ENCODE results near the gene ORM1. TPM values are rescaled to one million over a fixed set of nuclear protein-coding genes. Genes with fewer than 3 reads are reported as not detected.
"Not testable (repeated sequence)": the region's sequence is repeated elsewhere in the genome, so short reads cannot be mapped to it uniquely, and the experiment has no call there.

ORM1 gene
- total RNA-seq, 1 donor from 2014 or later: not detected

DNA sequence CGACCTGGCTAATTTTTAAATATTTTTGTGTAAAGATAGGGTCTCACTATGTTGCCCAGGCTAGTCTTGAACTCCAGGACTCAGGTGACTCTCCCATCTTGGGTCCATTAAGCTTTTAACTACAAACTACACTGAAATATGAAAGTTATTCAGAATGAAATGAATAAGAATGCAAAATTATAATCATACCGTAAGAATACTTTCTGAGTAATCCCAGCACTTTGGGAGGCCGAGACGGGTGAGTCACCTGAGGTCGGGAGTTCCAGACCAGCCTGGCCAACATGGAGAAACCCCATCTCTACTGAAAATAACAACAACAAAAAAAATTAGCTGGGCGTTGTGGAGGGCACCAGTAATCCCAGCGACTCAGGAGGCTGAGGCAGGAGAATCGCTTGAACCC is 1.1 kb upstream of the ORM1 start:
- Histone ChIP-seq H3K27me3 (ENCODE audit: low read depth) (peaks cover 39% of the 10 kb centered on the region), H3K4me1 (no peaks in the 10 kb centered on the region), H3K36me3 (no peaks in the 10 kb centered on the region), H3K9me3 (replicated peaks) (no peaks in the 10 kb centered on the region), H3K4me3 (no peak overlapping the region), H3K27ac (replicated peaks) (no peak overlapping the region)
- intact Hi-C loops (cut with micrococcal nuclease): no loop called here
- no peak for DNase-seq
- TF ChIP-seq, protein P1, sequence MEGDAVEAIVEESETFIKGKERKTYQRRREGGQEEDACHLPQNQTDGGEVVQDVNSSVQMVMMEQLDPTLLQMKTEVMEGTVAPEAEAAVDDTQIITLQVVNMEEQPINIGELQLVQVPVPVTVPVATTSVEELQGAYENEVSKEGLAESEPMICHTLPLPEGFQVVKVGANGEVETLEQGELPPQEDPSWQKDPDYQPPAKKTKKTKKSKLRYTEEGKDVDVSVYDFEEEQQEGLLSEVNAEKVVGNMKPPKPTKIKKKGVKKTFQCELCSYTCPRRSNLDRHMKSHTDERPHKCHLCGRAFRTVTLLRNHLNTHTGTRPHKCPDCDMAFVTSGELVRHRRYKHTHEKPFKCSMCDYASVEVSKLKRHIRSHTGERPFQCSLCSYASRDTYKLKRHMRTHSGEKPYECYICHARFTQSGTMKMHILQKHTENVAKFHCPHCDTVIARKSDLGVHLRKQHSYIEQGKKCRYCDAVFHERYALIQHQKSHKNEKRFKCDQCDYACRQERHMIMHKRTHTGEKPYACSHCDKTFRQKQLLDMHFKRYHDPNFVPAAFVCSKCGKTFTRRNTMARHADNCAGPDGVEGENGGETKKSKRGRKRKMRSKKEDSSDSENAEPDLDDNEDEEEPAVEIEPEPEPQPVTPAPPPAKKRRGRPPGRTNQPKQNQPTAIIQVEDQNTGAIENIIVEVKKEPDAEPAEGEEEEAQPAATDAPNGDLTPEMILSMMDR (IDR thresholded peaks at IDR 0.05; ENCODE audit: borderline replicate concordance): no peak

- not testable (repeated sequence) for H3K9me3 ChIP-seq (replicated peaks)
Observed at GRCh38 chr9:114322160-114322818, 609 bp upstream of the ORM1 start.

GRCh38 chr9:114323849-114324248 is 951 bp downstream of the ORM1 start:
- intact Hi-C loops (cut with micrococcal nuclease); H3K9me3 ChIP-seq (replicated peaks); H3K4me3 ChIP-seq; DNase-seq; H3K4me1 ChIP-seq; H3K27ac ChIP-seq (replicated peaks); H3K36me3 ChIP-seq: not testable (repeated sequence)
- peaks cover 49% of the 10 kb centered on the region for H3K27me3 ChIP-seq (ENCODE audit: low read depth)

More at GRCh38 chr9:114322160-114322818, 609 bp upstream of the ORM1 start:
- H3K27me3 ChIP-seq (ENCODE audit: low read depth): peaks cover 37% of the 10 kb centered on the region
- DNase-seq; H3K36me3 ChIP-seq; H3K4me1 ChIP-seq; H3K4me3 ChIP-seq; H3K27ac ChIP-seq (replicated peaks); intact Hi-C loops (cut with micrococcal nuclease): not testable (repeated sequence)

DNA sequence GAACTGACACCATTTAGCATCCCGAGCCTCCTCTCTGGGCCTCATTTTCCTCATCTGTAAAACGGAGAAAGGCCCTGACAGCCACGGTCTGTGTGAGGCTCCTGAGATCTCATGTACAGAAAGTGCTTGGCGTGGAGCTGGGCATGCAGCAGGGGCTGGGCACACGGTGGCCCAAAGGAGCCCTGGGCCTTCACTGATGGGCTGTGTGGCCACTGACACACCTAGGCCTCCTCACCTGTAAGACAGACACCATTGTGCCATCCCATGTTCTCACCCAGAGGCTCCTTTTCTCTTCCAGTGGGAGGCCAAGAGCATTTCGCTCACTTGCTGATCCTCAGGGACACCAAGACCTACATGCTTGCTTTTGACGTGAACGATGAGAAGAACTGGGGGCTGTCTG is 1.6 kb downstream of the ORM1 start:
- Histone ChIP-seq H3K27ac (replicated peaks) (no peak overlapping the region), H3K4me1 (no peaks in the 10 kb centered on the region), H3K36me3 (no peaks in the 10 kb centered on the region), H3K27me3 (ENCODE audit: low read depth) (peaks cover 44% of the 10 kb centered on the region), H3K4me3 (no peak overlapping the region), H3K9me3 (replicated peaks) (no peaks in the 10 kb centered on the region)
- TF ChIP-seq, protein P1 (IDR thresholded peaks at IDR 0.05; ENCODE audit: borderline replicate concordance): no peak
- intact Hi-C loops (cut with micrococcal nuclease): no loop called here
- DNase-seq: no peak

- H3K27ac ChIP-seq (replicated peaks); H3K9me3 ChIP-seq (replicated peaks); H3K36me3 ChIP-seq; DNase-seq; H3K4me3 ChIP-seq; intact Hi-C loops (cut with micrococcal nuclease); H3K4me1 ChIP-seq: not testable (repeated sequence)
- H3K27me3 ChIP-seq (ENCODE audit: low read depth): peaks cover 40% of the 10 kb centered on the region
Observed at GRCh38 chr9:114324965-114325364, 2.1 kb downstream of the ORM1 start.

- H3K9me3 ChIP-seq (replicated peaks); H3K36me3 ChIP-seq; H3K27ac ChIP-seq (replicated peaks); H3K4me1 ChIP-seq; DNase-seq; H3K4me3 ChIP-seq; intact Hi-C loops (cut with micrococcal nuclease): not testable (repeated sequence)
- peaks cover 32% of the 10 kb centered on the region for H3K27me3 ChIP-seq (ENCODE audit: low read depth)
Observed at GRCh38 chr9:114325684-114326254, 2.9 kb downstream of the ORM1 start.

DNA sequence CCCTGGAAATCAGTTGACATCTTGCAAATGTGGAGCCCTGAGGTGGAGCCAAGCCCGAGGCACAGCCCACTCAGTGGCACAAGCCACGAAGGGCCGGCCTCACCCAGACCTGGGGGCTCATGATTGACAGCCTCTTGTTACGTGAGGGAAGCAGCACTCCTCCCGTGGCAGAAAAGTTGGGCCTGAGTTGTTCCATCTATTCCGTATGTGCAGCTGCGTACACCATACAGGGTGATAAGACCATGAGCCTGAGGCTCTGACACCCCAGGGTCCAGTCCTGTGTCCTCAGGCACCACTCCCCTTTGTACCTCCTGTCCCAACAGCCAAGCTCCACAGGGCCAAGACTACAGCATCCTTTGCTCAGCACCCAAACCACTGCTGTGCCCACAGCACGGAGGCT is 4.9 kb downstream of the ORM1 start:
- Histone ChIP-seq H3K27ac (replicated peaks) (no peak overlapping the region), H3K9me3 (replicated peaks) (no peaks in the 10 kb centered on the region), H3K36me3 (no peaks in the 10 kb centered on the region), H3K27me3 (ENCODE audit: low read depth) (peaks cover 18% of the 10 kb centered on the region), H3K4me1 (no peaks in the 10 kb centered on the region), H3K4me3 (no peak overlapping the region)
- intact Hi-C loops (cut with micrococcal nuclease): no loop called here
- DNase-seq: no peak
- TF ChIP-seq, protein P1 (IDR thresholded peaks at IDR 0.05; ENCODE audit: borderline replicate concordance): no peak

DNA sequence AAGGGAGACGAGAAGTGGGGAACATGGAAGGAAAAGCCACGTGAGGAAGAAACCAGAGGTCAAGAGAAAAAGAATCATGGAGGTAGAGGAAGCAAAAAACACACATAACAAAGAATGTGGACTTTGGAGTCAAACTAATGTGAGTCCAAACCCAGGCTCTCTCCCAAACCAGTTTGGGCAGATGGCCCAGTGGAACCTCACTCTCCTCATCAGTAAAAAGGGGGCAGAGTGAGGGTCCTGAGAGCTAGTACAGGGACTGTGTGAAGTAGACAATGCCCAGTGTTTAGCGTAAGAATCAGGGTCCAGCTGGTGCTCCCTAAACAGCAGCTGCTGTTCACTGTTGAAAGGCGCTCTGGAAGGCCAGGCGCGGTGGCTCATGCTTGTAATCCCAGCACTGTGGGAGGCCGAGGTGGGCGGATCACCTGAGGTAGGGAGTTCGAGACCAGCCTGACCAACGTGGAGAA is 5.5 kb downstream of the ORM1 start:
- H3K27ac ChIP-seq (replicated peaks); H3K4me1 ChIP-seq; H3K9me3 ChIP-seq (replicated peaks); H3K36me3 ChIP-seq; intact Hi-C loops (cut with micrococcal nuclease); H3K4me3 ChIP-seq; DNase-seq: not testable (repeated sequence)
- peaks cover 18% of the 10 kb centered on the region for H3K27me3 ChIP-seq (ENCODE audit: low read depth)

GRCh38 chr9:114328937-114329624 is 6.2 kb downstream of the ORM1 start:
- H3K9me3 ChIP-seq (replicated peaks); H3K4me3 ChIP-seq; intact Hi-C loops (cut with micrococcal nuclease); H3K36me3 ChIP-seq; H3K4me1 ChIP-seq; DNase-seq; H3K27ac ChIP-seq (replicated peaks): not testable (repeated sequence)
- peaks cover 18% of the 10 kb centered on the region for H3K27me3 ChIP-seq (ENCODE audit: low read depth)

DNA sequence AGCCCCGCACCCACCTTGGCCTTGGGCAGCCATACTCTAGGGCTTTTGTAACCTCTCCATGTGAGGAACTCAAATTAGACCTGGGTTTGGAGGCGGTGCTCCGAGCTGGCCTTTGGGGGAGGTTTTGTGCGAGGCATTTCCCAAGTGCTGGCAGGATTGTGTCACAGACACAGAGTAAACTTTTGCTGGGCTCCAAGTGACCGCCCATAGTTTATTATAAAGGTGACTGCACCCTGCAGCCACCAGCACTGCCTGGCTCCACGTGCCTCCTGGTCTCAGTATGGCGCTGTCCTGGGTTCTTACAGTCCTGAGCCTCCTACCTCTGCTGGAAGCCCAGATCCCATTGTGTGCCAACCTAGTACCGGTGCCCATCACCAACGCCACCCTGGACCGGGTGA is 6.7 kb downstream of the ORM1 start, which contains the start of gene ORM2:
TSS of gene ORM2 (plus strand) at position 245 of the 398 bp plus-strand sequence. CDS start at position 281, 36 bp downstream.
- intact Hi-C loops (cut with micrococcal nuclease); H3K4me1 ChIP-seq; DNase-seq; H3K27ac ChIP-seq (replicated peaks); H3K9me3 ChIP-seq (replicated peaks); H3K4me3 ChIP-seq; H3K36me3 ChIP-seq: not testable (repeated sequence)
- peaks cover 13% of the 10 kb centered on the region for H3K27me3 ChIP-seq (ENCODE audit: low read depth)

Data from left ventricle myocardium inferior (tissue), 1 donor.